H1 (cell line): ENCODE measurements around the gene CLN3. TPM values are rescaled to one million over a fixed set of nuclear protein-coding genes. Genes with fewer than 3 reads are reported as not detected.

ENCODE experiments used
- CTCF ChIA-PET: fragments of 300-600 bp; sonication (Branson Sonifier 250); formaldehyde crosslinking; loops from one replicate; lab custom pipeline; 2021; ENCODE audit not compliant: partially characterized antibody; lab: Charles Lee
- POLR2A ChIA-PET: fragments of 300-600 bp; sonication (Branson Sonifier 250); formaldehyde crosslinking; loops from one replicate; lab custom pipeline; 2021; ENCODE audit warnings: inconsistent platforms; ENCODE audit not compliant: partially characterized antibody; lab: Charles Lee
- DNase-seq, 2 experiments: peaks; one replicate each; pipeline versions ENCODE4 v3.0.0 to v3.0.0-alpha.2; 2010 to 2022; ENCODE audit warnings: low spot score in 2 of 2, low read depth in 1 of 2, mixed read lengths in 1 of 2
- FAIRE-seq: peaks from 2 replicates; lab custom pipeline; 2011; peaks lifted over from hg19 to GRCh38; lab: Jason Lieb, UNC
- H2AFZ ChIP-seq: 2 replicates; pipeline ENCODE4 v1.8.1; 2012; ENCODE audit warnings: low read length, inconsistent platforms
- H2AK5ac ChIP-seq: 2 replicates; pipeline ENCODE4 v1.6.1; 2013; ENCODE audit warnings: low read depth, low read length
- H2BK120ac ChIP-seq: replicated peaks from 2 replicates; pipeline ENCODE3; 2013; ENCODE audit warnings: low read depth, low read length, inconsistent platforms
- H2BK12ac ChIP-seq: 2 replicates; pipeline ENCODE4 v1.6.1; 2013; ENCODE audit warnings: low read depth, low read length
- H2BK15ac ChIP-seq: 2 replicates; pipeline ENCODE4 v1.6.1; 2013; ENCODE audit warnings: low read length
- H2BK20ac ChIP-seq: 2 replicates; pipeline ENCODE4 v1.6.1; 2013; ENCODE audit warnings: low read length
- H2BK5ac ChIP-seq: 2 replicates; pipeline ENCODE4 v1.6.1; 2013; ENCODE audit warnings: low read depth, low read length
- H3K14ac ChIP-seq: 2 replicates; pipeline ENCODE4 v1.6.1; 2013; ENCODE audit warnings: inconsistent platforms; ENCODE audit not compliant: insufficient read length
- H3K18ac ChIP-seq: 2 replicates; pipeline ENCODE4 v1.6.1; 2013; ENCODE audit warnings: low read length; ENCODE audit errors: extremely low read depth
- H3K23ac ChIP-seq: 2 replicates; pipeline ENCODE4 v1.6.1; 2013; ENCODE audit warnings: inconsistent platforms; ENCODE audit not compliant: insufficient read length
- H3K23me2 ChIP-seq: 2 replicates; pipeline ENCODE4 v1.6.1; 2013; ENCODE audit warnings: low read depth, low read length
- H3K27ac ChIP-seq: 2 replicates; pipeline ENCODE4 v1.6.1; 2011; ENCODE audit warnings: low read depth, low read length, inconsistent platforms
- H3K27me3 ChIP-seq, 4 experiments: replicated peaks in 1 of 4; 1 replicate in 1 of 4; 2 replicates in 3 of 4; pipeline versions ENCODE4 v1.6.1 to v1.8.1; 2011 to 2013; ENCODE audit warnings: low read length in 3 of 4, mild to moderate bottlenecking in 3 of 4, inconsistent platforms in 2 of 4, mixed read lengths in 2 of 4, moderate library complexity in 1 of 4; ENCODE audit not compliant: control insufficient read depth in 3 of 4, insufficient read depth in 3 of 4; ENCODE audit errors: extremely low read depth in 1 of 4
- H3K36me3 ChIP-seq, 4 experiments: 2 replicates each; pipeline versions ENCODE4 v1.6.1 to v1.8.1; 2011 to 2013; ENCODE audit warnings: mild to moderate bottlenecking in 4 of 4, low read length in 3 of 4, moderate library complexity in 2 of 4, control low read depth in 1 of 4, inconsistent platforms in 1 of 4; ENCODE audit not compliant: insufficient read depth in 4 of 4, control insufficient read depth in 2 of 4
- H3K4ac ChIP-seq: replicated peaks from 2 replicates; pipeline ENCODE3; 2013; ENCODE audit warnings: low read length, low read depth, mixed read lengths, inconsistent platforms; ENCODE audit not compliant: insufficient read length
- H3K4me1 ChIP-seq, 4 experiments: replicated peaks in 1 of 4; 1 replicate in 1 of 4; 2 replicates in 3 of 4; pipeline versions ENCODE4 v1.6.1 to v1.8.1; 2011 to 2013; ENCODE audit warnings: low read length in 3 of 4, inconsistent platforms in 2 of 4, mixed read lengths in 1 of 4; ENCODE audit not compliant: insufficient read depth in 4 of 4, control insufficient read depth in 3 of 4
- H3K4me2 ChIP-seq, 2 experiments: 2 replicates each; pipeline versions ENCODE4 v1.6.1 to v1.8.1; 2011 to 2013; ENCODE audit warnings: low read depth in 2 of 2, low read length in 2 of 2, control low read depth in 1 of 2, inconsistent platforms in 1 of 2, mild to moderate bottlenecking in 1 of 2; ENCODE audit not compliant: insufficient read depth in 1 of 2
- H3K4me3 ChIP-seq, 4 experiments: fragments of 200-600, 300-600 bp in 1 of 4; sonication (generic), shearing (Covaris generic), sonication (Bioruptor Twin) in 1 of 4; 2 replicates each; pipeline versions ENCODE4 v1.5.1 to v1.8.1; 2011 to 2016; ENCODE audit warnings: low read length in 4 of 4, low read depth in 3 of 4, control low read depth in 2 of 4, inconsistent platforms in 2 of 4, mild to moderate bottlenecking in 2 of 4, mixed read lengths in 1 of 4, moderate library complexity in 1 of 4; ENCODE audit not compliant: insufficient read depth in 2 of 4; ENCODE audit errors: extremely low read depth in 1 of 4
- H3K56ac ChIP-seq: replicated peaks from 2 replicates; pipeline ENCODE3; 2013; ENCODE audit warnings: low read depth, mild to moderate bottlenecking, mixed read lengths, low read length, inconsistent platforms; ENCODE audit not compliant: insufficient read length
- H3K79me1 ChIP-seq: 2 replicates; pipeline ENCODE4 v1.6.1; 2013; ENCODE audit warnings: low read depth, low read length, control low read depth
- H3K79me2 ChIP-seq, 2 experiments: 2 replicates each; pipeline versions ENCODE4 v1.6.1 to v1.8.1; 2012 to 2013; ENCODE audit warnings: low read length in 2 of 2, mild to moderate bottlenecking in 2 of 2, inconsistent platforms in 1 of 2; ENCODE audit not compliant: insufficient read depth in 2 of 2, control insufficient read depth in 1 of 2
- H3K9ac ChIP-seq, 4 experiments: replicated peaks in 1 of 4; 1 replicate in 1 of 4; 2 replicates in 3 of 4; pipeline versions ENCODE4 v1.6.1 to v1.8.1; 2011 to 2013; ENCODE audit warnings: low read depth in 3 of 4, low read length in 3 of 4, control low read depth in 2 of 4, mild to moderate bottlenecking in 2 of 4, moderate library complexity in 2 of 4, inconsistent platforms in 1 of 4; ENCODE audit errors: extremely low read depth in 1 of 4
- H3K9me3 ChIP-seq, 2 experiments: 2 replicates each; pipeline versions ENCODE4 v1.6.1 to v1.8.1; 2012 to 2013; ENCODE audit warnings: mild to moderate bottlenecking in 2 of 2, moderate library complexity in 2 of 2, control low read depth in 1 of 2, inconsistent platforms in 1 of 2, low read depth in 1 of 2, low read length in 1 of 2, mixed read lengths in 1 of 2; ENCODE audit not compliant: insufficient read depth in 2 of 2
- H4K20me1 ChIP-seq, 2 experiments: replicated peaks in 1 of 2; 2 replicates each; pipeline versions ENCODE3 to v1.8.1; 2011 to 2013; ENCODE audit warnings: inconsistent platforms in 2 of 2, low read length in 2 of 2, mild to moderate bottlenecking in 1 of 2; ENCODE audit not compliant: insufficient read depth in 2 of 2, control insufficient read depth in 1 of 2
- H4K5ac ChIP-seq: 2 replicates; pipeline ENCODE4 v1.6.1; 2013; ENCODE audit warnings: low read length, low read depth, mixed read lengths, inconsistent platforms; ENCODE audit not compliant: insufficient read length
- H4K8ac ChIP-seq: 2 replicates; pipeline ENCODE4 v1.8.0; 2013; ENCODE audit warnings: mild to moderate bottlenecking, moderate library complexity, low read length, inconsistent platforms; ENCODE audit not compliant: insufficient read depth; ENCODE audit errors: extremely low read depth
- H4K91ac ChIP-seq: replicated peaks from 2 replicates; pipeline ENCODE3; 2013; ENCODE audit warnings: low read length, mixed read lengths, inconsistent platforms; ENCODE audit not compliant: insufficient read length
- BRCA1 ChIP-seq: IDR thresholded peaks from 2 replicates; pipeline ENCODE4 v1.6.1; 2012; ENCODE audit warnings: low read depth, low read length, improper control_type of control experiment
- E2F6 ChIP-seq: IDR thresholded peaks from 2 replicates; pipeline ENCODE4 v1.6.1; 2012; ENCODE audit warnings: inconsistent platforms
- JUND ChIP-seq: IDR thresholded peaks from 2 replicates; pipeline ENCODE4 v1.6.1; 2011; ENCODE audit warnings: mild to moderate bottlenecking, improper control_type of control experiment, low read length
- KDM5A ChIP-seq: fragments of 200-600 bp; IDR thresholded peaks from 2 replicates; pipeline ENCODE4 v1.7.1; 2012; ENCODE audit warnings: mild to moderate bottlenecking, low read length, inconsistent platforms, mixed read lengths
- MAFK ChIP-seq: IDR thresholded peaks from 2 replicates; pipeline ENCODE4 v1.6.1; 2012; ENCODE audit warnings: low read depth, mild to moderate bottlenecking, improper control_type of control experiment, low read length
- MAX ChIP-seq: IDR thresholded peaks from 2 replicates; pipeline ENCODE4 v1.6.1; 2012; ENCODE audit warnings: inconsistent platforms
- POLR2AphosphoS5 ChIP-seq: IDR thresholded peaks from 2 replicates; pipeline ENCODE4 v1.6.1; 2011; ENCODE audit warnings: low read depth, low read length
- RAD21 ChIP-seq, 2 experiments: IDR thresholded peaks in 1 of 2; conservative IDR thresholded peaks in 1 of 2; 2 replicates each; pipeline ENCODE4 v1.6.1; 2011; ENCODE audit warnings: low read depth in 2 of 2, low read length in 2 of 2, improper control_type of control experiment in 1 of 2, inconsistent platforms in 1 of 2, mild to moderate bottlenecking in 1 of 2, moderate library complexity in 1 of 2
- RBBP5 ChIP-seq: IDR thresholded peaks from 2 replicates; pipeline ENCODE4 v1.7.1; 2012; ENCODE audit warnings: low read depth, mild to moderate bottlenecking, inconsistent platforms, low read length, moderate library complexity, borderline replicate concordance
- RNF2 ChIP-seq: fragments of 200-900, 300-1000 bp; sonication (generic); IDR thresholded peaks from 2 replicates; pipeline ENCODE4 v1.7.1; 2016; ENCODE audit warnings: borderline replicate concordance, low read depth, mild to moderate bottlenecking, antibody characterized with exemption, low read length; ENCODE audit not compliant: poor library complexity, severe bottlenecking; ENCODE audit errors: missing control alignments
- SIX5 ChIP-seq: IDR thresholded peaks from 2 replicates; pipeline ENCODE4 v1.6.1; 2011; ENCODE audit warnings: mild to moderate bottlenecking, low read depth, low read length
- SP1 ChIP-seq: IDR thresholded peaks from 2 replicates; pipeline ENCODE4 v1.6.1; 2011; ENCODE audit warnings: low read depth, low read length
- WGBS, 2 experiments: shearing (Covaris generic) in 1 of 2; methylation state at CpG; one replicate each; pipeline versions ENCODE4 v1.1.6 to v1.1.7; 2013 to 2015; ENCODE audit warnings: low lambda C conversion rate in 2 of 2, mixed read lengths in 2 of 2, inconsistent platforms in 1 of 2, low coverage in 1 of 2, missing lambda C conversion rate in 1 of 2; ENCODE audit not compliant: insufficient replicate concordance in 2 of 2, insufficient coverage in 1 of 2, insufficient read length in 1 of 2; ENCODE audit errors: extremely low coverage in 1 of 2, missing lambda C conversion rate in 1 of 2; 5-methylcytosine and 5-hydroxymethylcytosine counted together
- polyA plus RNA-seq, 7 experiments: library from polyadenylated mRNA; depleted of rRNA in 3 of 7; stranded (reverse) in 5 of 7; unstranded in 2 of 7; fragments of >200 nt in 5 of 7; fragments of 200-250 nt in 2 of 7; gene quantifications; 1 replicate in 5 of 7; 2 replicates in 1 of 7; 4 replicates in 1 of 7; pipeline versions ENCODE4 v1.2.1 to v1.2.3, GENCODE V29; 2011 to 2013; ENCODE audit warnings: missing spikeins in 2 of 7, mixed read lengths in 2 of 7
- total RNA-seq: library from RNA; stranded (reverse); fragmentation: NEBNext Ultra II Directional; extraction: Animal tissue kit (Norgen Biotek cat#: 25700); gene quantifications from 2 replicates; pipeline ENCODE4 v1.2.1, GENCODE V29; 2021

The CLN3 gene
- total and polyA plus RNA-seq, 2 of the 8 experiments (the other 6 are each of a cell fraction or from before 2014, with no cell fraction given), result 22.9 to 44.3 TPM

GRCh38 chr16:28505489-28506137 lies 13.7 kb upstream of the CLN3 start:
- H2BK20ac ChIP-seq, result no peak overlapping the region
- no peak overlapping the region for H4K5ac ChIP-seq
- no peaks in the 10 kb centered on the region for H3K79me2 ChIP-seq
- no peaks in the 10 kb centered on the region for H3K36me3 ChIP-seq
- no peak overlapping the region for H3K56ac ChIP-seq
- no peak overlapping the region for H2BK12ac ChIP-seq
- H3K14ac ChIP-seq, result no peak overlapping the region
- H4K20me1 ChIP-seq, result peaks cover 0 to 3% of the 10 kb centered on the region in 2 experiments
- ChIA-PET CTCF (no interaction called here), POLR2A (interaction anchor here (0.7 to 1.6 kb wide), 3 partner anchors 11 to 357 kb away, joined by 3 to 10 read pairs (median 3); partner anchors contain the start of genes APOBR, CLN3 and SH2B1)
- no peak overlapping the region for H3K23ac ChIP-seq
- peaks cover 0 to 2% (median 0%) of the 10 kb centered on the region in 4 experiments; a peak in 1 of 7 replicates for H3K27me3 ChIP-seq
- DNase-seq (no peak), FAIRE-seq (no peak)
- H3K79me1 ChIP-seq, result no peaks in the 10 kb centered on the region
- H3K4ac ChIP-seq, result no peak overlapping the region
- no peak overlapping the region for H3K18ac ChIP-seq
- H3K27ac ChIP-seq, result no peak overlapping the region
- WGBS, 2 experiments, result 86% methylated on average over 14 of the region's 14 CpGs; no CpG with 5 or more reads in 1 of the 2 experiments
- H3K9ac ChIP-seq, result no peak overlapping the region
- H3K4me2 ChIP-seq, result no peak overlapping the region
- no peak overlapping the region for H2BK15ac ChIP-seq
- H3K4me3 ChIP-seq, result no peak overlapping the region
- H2BK120ac ChIP-seq, result no peak overlapping the region
- no peak overlapping the region for H4K91ac ChIP-seq
- H4K8ac ChIP-seq, result no peak overlapping the region
- H3K4me1 ChIP-seq, result no peaks in the 10 kb centered on the region
- no peak overlapping the region for H2AK5ac ChIP-seq
- H3K23me2 ChIP-seq, result peaks cover 12% of the 10 kb centered on the region; the same call in 1 of the 2 replicates
- H2BK5ac ChIP-seq, result no peak overlapping the region
- no peaks in the 10 kb centered on the region for H3K9me3 ChIP-seq
- H2AFZ ChIP-seq, result no peak overlapping the region
- TF ChIP-seq KDM5A, result no peak
- no peak for TF ChIP-seq POLR2AphosphoS5
- no peak for TF ChIP-seq MAX
- no peak for TF ChIP-seq SIX5
- no peak for TF ChIP-seq RBBP5
- TF ChIP-seq E2F6, result no peak
- no peak for TF ChIP-seq SP1
- TF ChIP-seq RNF2, result no peak
- TF ChIP-seq JUND, result no peak
- TF ChIP-seq MAFK, result no peak
- TF ChIP-seq RAD21 (IDR thresholded peaks at IDR 0.05 in 1 of 2, conservative IDR thresholded peaks at IDR 0.05 in 1 of 2; ENCODE audit: low read depth in 2 of 2, low read length in 2 of 2), result no peak
- TF ChIP-seq BRCA1, result no peak
